Measurements from ENCODE around the gene DDN. TPM values are rescaled to one million over a fixed set of nuclear protein-coding genes. Genes with fewer than 3 reads are reported as not detected.

The DDN gene
- total RNA-seq, 1 experiment from 2014 or later: 0.51 TPM

DNA sequence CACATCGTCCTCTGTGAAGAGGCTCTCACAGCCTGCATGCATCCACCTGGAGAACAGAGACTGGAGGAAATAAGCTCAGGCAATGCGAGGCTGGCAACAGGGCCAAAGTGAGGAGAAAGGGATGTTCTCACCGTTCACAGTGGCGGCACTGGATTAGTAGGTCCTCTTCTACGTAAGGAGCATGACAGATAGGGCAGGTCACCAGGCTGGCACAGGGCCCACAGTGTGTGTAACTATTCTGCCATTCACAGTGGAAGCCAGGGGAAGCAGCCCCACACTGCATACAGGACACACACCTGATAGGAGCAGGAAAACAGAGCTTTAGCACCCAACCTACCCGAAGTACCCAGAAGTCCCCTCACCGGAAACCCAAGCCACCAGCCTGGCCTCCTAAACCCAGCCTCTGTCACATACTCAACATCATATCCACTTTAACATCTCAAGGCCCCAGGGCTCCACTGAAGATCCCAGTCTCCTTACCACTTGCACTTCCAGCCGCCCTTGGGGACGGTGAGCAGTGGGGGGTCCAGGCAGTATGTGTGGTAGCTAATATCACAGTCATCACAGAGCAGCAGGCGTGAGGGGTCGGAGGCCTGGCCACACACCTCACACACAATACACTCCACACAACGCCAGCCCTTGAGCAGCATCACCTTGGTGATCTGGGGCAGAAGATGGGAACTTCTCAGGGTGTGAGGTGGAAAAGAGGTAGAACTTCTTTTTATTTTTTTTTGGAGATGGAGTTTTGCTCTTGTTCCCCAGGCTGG, 47.1 kb upstream of the DDN start:
- in situ Hi-C loops (cut with HindIII; ENCODE audit: low pct_unique_long_range_greater_than_20kb, low sequenced_read_pairs) (no loop called here), intact Hi-C loops (cut with micrococcal nuclease; ENCODE audit: unreplicated experiment) (no loop called here)
- Histone ChIP-seq H3K27me3 (ENCODE audit: control insufficient read depth, insufficient read depth, low read length) (no peaks in the 10 kb centered on the region), H3K27ac (ENCODE audit: low read length) (no peak overlapping the region), H3K4me1 (ENCODE audit: control insufficient read depth, insufficient read depth, low read length) (no peaks in the 10 kb centered on the region), H3K9me3 (ENCODE audit: control insufficient read depth, insufficient read depth, low read depth, low read length) (no peaks in the 10 kb centered on the region), H3K4me3 (ENCODE audit: low read depth in 2 of 2, low read length in 2 of 2) (no peak overlapping the region), H3K36me3 (ENCODE audit: control insufficient read depth, insufficient read depth, low read length) (peaks cover 41% of the 10 kb centered on the region)
- no peak for DNase-seq (ENCODE audit: low read depth, low spot score)
- BruUV-seq (replicated peaks): no TSS peak
- ChIA-PET CTCF (interaction anchor here (0.6 kb wide), 1 partner anchor 73 kb away, joined by 4 read pairs; no protein-coding TSS in a partner anchor), POLR2A (no interaction called here)
- TF ChIP-seq, protein P1, sequence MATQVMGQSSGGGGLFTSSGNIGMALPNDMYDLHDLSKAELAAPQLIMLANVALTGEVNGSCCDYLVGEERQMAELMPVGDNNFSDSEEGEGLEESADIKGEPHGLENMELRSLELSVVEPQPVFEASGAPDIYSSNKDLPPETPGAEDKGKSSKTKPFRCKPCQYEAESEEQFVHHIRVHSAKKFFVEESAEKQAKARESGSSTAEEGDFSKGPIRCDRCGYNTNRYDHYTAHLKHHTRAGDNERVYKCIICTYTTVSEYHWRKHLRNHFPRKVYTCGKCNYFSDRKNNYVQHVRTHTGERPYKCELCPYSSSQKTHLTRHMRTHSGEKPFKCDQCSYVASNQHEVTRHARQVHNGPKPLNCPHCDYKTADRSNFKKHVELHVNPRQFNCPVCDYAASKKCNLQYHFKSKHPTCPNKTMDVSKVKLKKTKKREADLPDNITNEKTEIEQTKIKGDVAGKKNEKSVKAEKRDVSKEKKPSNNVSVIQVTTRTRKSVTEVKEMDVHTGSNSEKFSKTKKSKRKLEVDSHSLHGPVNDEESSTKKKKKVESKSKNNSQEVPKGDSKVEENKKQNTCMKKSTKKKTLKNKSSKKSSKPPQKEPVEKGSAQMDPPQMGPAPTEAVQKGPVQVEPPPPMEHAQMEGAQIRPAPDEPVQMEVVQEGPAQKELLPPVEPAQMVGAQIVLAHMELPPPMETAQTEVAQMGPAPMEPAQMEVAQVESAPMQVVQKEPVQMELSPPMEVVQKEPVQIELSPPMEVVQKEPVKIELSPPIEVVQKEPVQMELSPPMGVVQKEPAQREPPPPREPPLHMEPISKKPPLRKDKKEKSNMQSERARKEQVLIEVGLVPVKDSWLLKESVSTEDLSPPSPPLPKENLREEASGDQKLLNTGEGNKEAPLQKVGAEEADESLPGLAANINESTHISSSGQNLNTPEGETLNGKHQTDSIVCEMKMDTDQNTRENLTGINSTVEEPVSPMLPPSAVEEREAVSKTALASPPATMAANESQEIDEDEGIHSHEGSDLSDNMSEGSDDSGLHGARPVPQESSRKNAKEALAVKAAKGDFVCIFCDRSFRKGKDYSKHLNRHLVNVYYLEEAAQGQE (IDR thresholded peaks at IDR 0.05; ENCODE audit: insufficient read depth in 1 of 2, low read depth in 2 of 2, low read length in 1 of 2): no peak
- TF ChIP-seq, protein P2, sequence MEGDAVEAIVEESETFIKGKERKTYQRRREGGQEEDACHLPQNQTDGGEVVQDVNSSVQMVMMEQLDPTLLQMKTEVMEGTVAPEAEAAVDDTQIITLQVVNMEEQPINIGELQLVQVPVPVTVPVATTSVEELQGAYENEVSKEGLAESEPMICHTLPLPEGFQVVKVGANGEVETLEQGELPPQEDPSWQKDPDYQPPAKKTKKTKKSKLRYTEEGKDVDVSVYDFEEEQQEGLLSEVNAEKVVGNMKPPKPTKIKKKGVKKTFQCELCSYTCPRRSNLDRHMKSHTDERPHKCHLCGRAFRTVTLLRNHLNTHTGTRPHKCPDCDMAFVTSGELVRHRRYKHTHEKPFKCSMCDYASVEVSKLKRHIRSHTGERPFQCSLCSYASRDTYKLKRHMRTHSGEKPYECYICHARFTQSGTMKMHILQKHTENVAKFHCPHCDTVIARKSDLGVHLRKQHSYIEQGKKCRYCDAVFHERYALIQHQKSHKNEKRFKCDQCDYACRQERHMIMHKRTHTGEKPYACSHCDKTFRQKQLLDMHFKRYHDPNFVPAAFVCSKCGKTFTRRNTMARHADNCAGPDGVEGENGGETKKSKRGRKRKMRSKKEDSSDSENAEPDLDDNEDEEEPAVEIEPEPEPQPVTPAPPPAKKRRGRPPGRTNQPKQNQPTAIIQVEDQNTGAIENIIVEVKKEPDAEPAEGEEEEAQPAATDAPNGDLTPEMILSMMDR (IDR thresholded peaks at IDR 0.05): no peak
- TF ChIP-seq POLR2AphosphoS5 (IDR thresholded peaks at IDR 0.05; ENCODE audit: low read depth, low read length) (no peak), TCF7L2 (IDR thresholded peaks at IDR 0.05; ENCODE audit: low read depth, low read length) (no peak), SIN3A (IDR thresholded peaks at IDR 0.05; ENCODE audit: borderline replicate concordance, insufficient read depth, low read depth, low read length) (no peak)
- ATAC-seq: no peak

DNA sequence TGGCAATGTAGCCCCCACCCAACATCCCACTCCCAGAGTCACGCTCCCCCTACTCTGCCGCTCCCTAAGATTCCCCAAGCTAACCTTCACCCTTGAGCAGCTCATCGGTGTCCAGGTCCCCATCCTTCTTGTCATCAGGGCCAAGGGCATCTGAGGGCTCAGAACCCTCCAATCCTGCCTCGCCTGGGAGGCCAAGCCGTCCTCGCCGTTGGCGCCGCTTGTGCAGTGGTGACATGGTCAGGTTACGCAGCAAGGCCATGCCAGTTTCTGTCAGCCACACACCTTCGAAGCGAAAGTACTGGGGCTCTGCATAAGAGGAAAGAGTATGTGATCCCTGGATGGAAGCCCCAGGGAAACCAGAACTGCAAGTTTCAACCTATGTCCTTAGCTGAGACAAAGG, 45.5 kb upstream of the DDN start:
- Histone ChIP-seq H3K9me3 (ENCODE audit: control insufficient read depth, insufficient read depth, low read depth, low read length) (no peaks in the 10 kb centered on the region), H3K4me1 (ENCODE audit: control insufficient read depth, insufficient read depth, low read length) (no peaks in the 10 kb centered on the region), H3K27ac (ENCODE audit: low read length) (no peak overlapping the region), H3K4me3 (ENCODE audit: low read depth in 2 of 2, low read length in 2 of 2) (no peak overlapping the region), H3K27me3 (ENCODE audit: control insufficient read depth, insufficient read depth, low read length) (no peaks in the 10 kb centered on the region), H3K36me3 (ENCODE audit: control insufficient read depth, insufficient read depth, low read length) (peaks cover 39% of the 10 kb centered on the region)
- intact Hi-C loops (cut with micrococcal nuclease; ENCODE audit: unreplicated experiment): no loop called here
- ChIA-PET POLR2A (no interaction called here), CTCF (interaction anchor here (0.7 kb wide), 1 partner anchor 15 kb away, joined by 6 read pairs; no protein-coding TSS in a partner anchor)
- ATAC-seq: no peak
- no peak for DNase-seq (ENCODE audit: low read depth, low spot score)
- TF ChIP-seq, protein P1 (IDR thresholded peaks at IDR 0.05; ENCODE audit: insufficient read depth in 1 of 2, low read depth in 2 of 2, low read length in 1 of 2): no peak
- TF ChIP-seq, protein P2 (IDR thresholded peaks at IDR 0.05): no peak
- TF ChIP-seq SIN3A (IDR thresholded peaks at IDR 0.05; ENCODE audit: borderline replicate concordance, insufficient read depth, low read depth, low read length): no peak
- no peak for TF ChIP-seq POLR2AphosphoS5 (IDR thresholded peaks at IDR 0.05; ENCODE audit: low read depth, low read length)
- no peak for TF ChIP-seq TCF7L2 (IDR thresholded peaks at IDR 0.05; ENCODE audit: low read depth, low read length)
- BruUV-seq (replicated peaks): no TSS peak
- in situ Hi-C loops (cut with HindIII; ENCODE audit: low pct_unique_long_range_greater_than_20kb, low sequenced_read_pairs): no loop called here

Measured in Panc1 (cell line).